Measurements from ENCODE around the gene ZCCHC7. TPM values are rescaled to one million over a fixed set of nuclear protein-coding genes. Genes with fewer than 3 reads are reported as not detected.
"Not testable (repeated sequence)": the region's sequence is repeated elsewhere in the genome, so short reads cannot be mapped to it uniquely, and the experiment has no call there.

The ZCCHC7 gene
- total RNA-seq, 1 donor from 2014 or later: 12.0 TPM

- peaks cover 2% of the 10 kb centered on the region for H3K27me3 Mint-ChIP-seq (ENCODE audit: unreplicated experiment)
- H3K36me3 Mint-ChIP-seq (ENCODE audit: low read depth, unreplicated experiment): no peaks in the 10 kb centered on the region
- H3K27ac Mint-ChIP-seq (ENCODE audit: unreplicated experiment): no peak overlapping the region
- no peak for TF ChIP-seq CTCF (IDR thresholded peaks at IDR 0.05; ENCODE audit: unreplicated experiment)
- H3K4me1 Mint-ChIP-seq (ENCODE audit: unreplicated experiment): peaks cover 46% of the 10 kb centered on the region
- no peak overlapping the region for H3K4me3 Mint-ChIP-seq (ENCODE audit: unreplicated experiment)
- H3K9me3 Mint-ChIP-seq (ENCODE audit: unreplicated experiment): no peaks in the 10 kb centered on the region
- no peak for DNase-seq (ENCODE audit: low spot score)
Observed at GRCh38 chr9:37198039-37198729, 77.8 kb downstream of the ZCCHC7 start.

GRCh38 chr9:37198831-37199230, 78.5 kb downstream of the ZCCHC7 start:
- no peak overlapping the region for H3K27ac Mint-ChIP-seq (ENCODE audit: unreplicated experiment)

GRCh38 chr9:37200433-37201005, 80.1 kb downstream of the ZCCHC7 start:
- peaks cover 3% of the 10 kb centered on the region for H3K36me3 Mint-ChIP-seq (ENCODE audit: low read depth, unreplicated experiment)
- peaks cover 40% of the 10 kb centered on the region for H3K4me1 Mint-ChIP-seq (ENCODE audit: unreplicated experiment)
- no peak for TF ChIP-seq CTCF (IDR thresholded peaks at IDR 0.05; ENCODE audit: unreplicated experiment)
- peak overlapping the region; percentile 14 for H3K27ac Mint-ChIP-seq (ENCODE audit: unreplicated experiment)
- no peaks in the 10 kb centered on the region for H3K9me3 Mint-ChIP-seq (ENCODE audit: unreplicated experiment)
- peaks cover 7% of the 10 kb centered on the region for H3K27me3 Mint-ChIP-seq (ENCODE audit: unreplicated experiment)
- DNase-seq (ENCODE audit: low spot score): no peak
- no peak overlapping the region for H3K4me3 Mint-ChIP-seq (ENCODE audit: unreplicated experiment)

More at GRCh38 chr9:37198831-37199230, 78.5 kb downstream of the ZCCHC7 start:
- no peaks in the 10 kb centered on the region for H3K9me3 Mint-ChIP-seq (ENCODE audit: unreplicated experiment)
- H3K36me3 Mint-ChIP-seq (ENCODE audit: low read depth, unreplicated experiment): peaks cover 2% of the 10 kb centered on the region
- no peak for TF ChIP-seq CTCF (IDR thresholded peaks at IDR 0.05; ENCODE audit: unreplicated experiment)
- H3K27me3 Mint-ChIP-seq (ENCODE audit: unreplicated experiment): peaks cover 6% of the 10 kb centered on the region
- H3K4me1 Mint-ChIP-seq (ENCODE audit: unreplicated experiment): peaks cover 46% of the 10 kb centered on the region
- no peak overlapping the region for H3K4me3 Mint-ChIP-seq (ENCODE audit: unreplicated experiment)
- DNase-seq (ENCODE audit: low spot score): no peak

- Mint-ChIP-seq H3K4me1 (ENCODE audit: unreplicated experiment) (peaks cover 36% of the 10 kb centered on the region), H3K9me3 (ENCODE audit: unreplicated experiment) (no peaks in the 10 kb centered on the region), H3K27ac (ENCODE audit: unreplicated experiment) (no peak overlapping the region), H3K36me3 (ENCODE audit: low read depth, unreplicated experiment) (peaks cover 3% of the 10 kb centered on the region), H3K27me3 (ENCODE audit: unreplicated experiment) (peaks cover 7% of the 10 kb centered on the region), H3K4me3 (ENCODE audit: unreplicated experiment) (no peak overlapping the region)
- DNase-seq (ENCODE audit: low spot score): no peak
- no peak for TF ChIP-seq CTCF (IDR thresholded peaks at IDR 0.05; ENCODE audit: unreplicated experiment)
Observed at GRCh38 chr9:37201581-37201980, 81.2 kb downstream of the ZCCHC7 start.

- Mint-ChIP-seq H3K36me3 (ENCODE audit: low read depth, unreplicated experiment) (peaks cover 3% of the 10 kb centered on the region), H3K27me3 (ENCODE audit: unreplicated experiment) (peaks cover 7% of the 10 kb centered on the region), H3K4me3 (ENCODE audit: unreplicated experiment) (no peak overlapping the region), H3K9me3 (ENCODE audit: unreplicated experiment) (no peaks in the 10 kb centered on the region), H3K4me1 (ENCODE audit: unreplicated experiment) (peaks cover 38% of the 10 kb centered on the region), H3K27ac (ENCODE audit: unreplicated experiment) (no peak overlapping the region)
- no peak for TF ChIP-seq CTCF (IDR thresholded peaks at IDR 0.05; ENCODE audit: unreplicated experiment)
- DNase-seq (ENCODE audit: low spot score): no peak
Observed at GRCh38 chr9:37202091-37202490, 81.7 kb downstream of the ZCCHC7 start.

- H3K4me1 Mint-ChIP-seq (ENCODE audit: unreplicated experiment): peaks cover 26% of the 10 kb centered on the region
- H3K36me3 Mint-ChIP-seq (ENCODE audit: low read depth, unreplicated experiment): not testable (repeated sequence)
Observed at GRCh38 chr9:37203456-37203855, 83.1 kb downstream of the ZCCHC7 start.

More at GRCh38 chr9:37203456-37203855, 83.1 kb downstream of the ZCCHC7 start:
- not testable (repeated sequence) for DNase-seq (ENCODE audit: low spot score); H3K27ac Mint-ChIP-seq (ENCODE audit: unreplicated experiment); H3K4me3 Mint-ChIP-seq (ENCODE audit: unreplicated experiment); H3K27me3 Mint-ChIP-seq (ENCODE audit: unreplicated experiment); H3K9me3 Mint-ChIP-seq (ENCODE audit: unreplicated experiment)
